Neuron (in vitro differentiated cells): ENCODE data around the gene CWC22.
"Not testable (repeated sequence)": the region's sequence is repeated elsewhere in the genome, so short reads cannot be mapped to it uniquely, and the experiment has no call there.

ENCODE experiments used
- H2AFZ ChIP-seq: one replicate; pipeline ENCODE4 v1.6.1; 2013; ENCODE audit warnings: low read depth, mild to moderate bottlenecking, inconsistent platforms, low read length, moderate library complexity
- H3K27me3 ChIP-seq: one replicate; pipeline ENCODE4 v1.6.1; 2013; ENCODE audit warnings: low read length; ENCODE audit not compliant: insufficient read depth
- H3K36me3 ChIP-seq: one replicate; pipeline ENCODE4 v1.6.1; 2013; ENCODE audit warnings: low read length; ENCODE audit not compliant: insufficient read depth
- H3K4me1 ChIP-seq: one replicate; pipeline ENCODE4 v1.6.1; 2013; ENCODE audit warnings: low read length; ENCODE audit not compliant: insufficient read depth
- H3K4me3 ChIP-seq: 2 replicates; pipeline ENCODE4 v1.5.1; 2013; ENCODE audit warnings: mild to moderate bottlenecking, low read length, moderate library complexity
- H3K9me3 ChIP-seq: one replicate; pipeline ENCODE4 v1.6.1; 2013; ENCODE audit warnings: low read length

The CWC22 gene

GRCh38 chr2:180017784-180018183, 10.7 kb upstream of the CWC22 start:
- Histone ChIP-seq H3K4me3 (no peak overlapping the region), H3K4me1 (no peaks in the 10 kb centered on the region), H3K36me3 (no peaks in the 10 kb centered on the region), H3K27me3 (no peaks in the 10 kb centered on the region), H3K9me3 (no peaks in the 10 kb centered on the region), H2AFZ (no peak overlapping the region)

- H3K36me3 ChIP-seq: no peaks in the 10 kb centered on the region
- H3K9me3 ChIP-seq: no peaks in the 10 kb centered on the region
- no peak overlapping the region for H2AFZ ChIP-seq
- no peaks in the 10 kb centered on the region for H3K27me3 ChIP-seq
- H3K4me3 ChIP-seq: no peak overlapping the region
- no peaks in the 10 kb centered on the region for H3K4me1 ChIP-seq
Measured at GRCh38 chr2:180016937-180017336, 9.8 kb upstream of the CWC22 start.

GRCh38 chr2:180015951-180016709, 9.0 kb upstream of the CWC22 start:
- Histone ChIP-seq H3K27me3 (no peaks in the 10 kb centered on the region), H2AFZ (no peak overlapping the region), H3K4me1 (no peaks in the 10 kb centered on the region), H3K36me3 (no peaks in the 10 kb centered on the region), H3K4me3 (no peak overlapping the region), H3K9me3 (no peaks in the 10 kb centered on the region)

GRCh38 chr2:180012523-180012922, 5.4 kb upstream of the CWC22 start:
- H3K27me3 ChIP-seq: no peaks in the 10 kb centered on the region
- no peak overlapping the region for H3K4me3 ChIP-seq
- no peak overlapping the region for H2AFZ ChIP-seq
- no peaks in the 10 kb centered on the region for H3K4me1 ChIP-seq
- no peaks in the 10 kb centered on the region for H3K9me3 ChIP-seq
- H3K36me3 ChIP-seq: no peaks in the 10 kb centered on the region

GRCh38 chr2:180010701-180011100, 3.6 kb upstream of the CWC22 start:
- H3K4me1 ChIP-seq: peaks cover 4% of the 10 kb centered on the region
- H3K36me3 ChIP-seq: no peaks in the 10 kb centered on the region
- no peaks in the 10 kb centered on the region for H3K9me3 ChIP-seq
- H3K27me3 ChIP-seq: no peaks in the 10 kb centered on the region
- no peak overlapping the region for H2AFZ ChIP-seq
- H3K4me3 ChIP-seq: no peak overlapping the region

GRCh38 chr2:180006231-180006630, 866 bp downstream of the CWC22 start:
- H3K9me3 ChIP-seq: no peaks in the 10 kb centered on the region
- no peaks in the 10 kb centered on the region for H3K27me3 ChIP-seq
- H3K4me1 ChIP-seq: peaks cover 6% of the 10 kb centered on the region
- peak overlapping the region; percentile 90 for H2AFZ ChIP-seq
- H3K4me3 ChIP-seq: peak overlapping the region; percentile 94
- H3K36me3 ChIP-seq: no peaks in the 10 kb centered on the region

- not testable (repeated sequence) for H2AFZ ChIP-seq, H3K4me1 ChIP-seq, H3K9me3 ChIP-seq, H3K27me3 ChIP-seq, H3K36me3 ChIP-seq
- peak overlapping the region; percentile 94 for H3K4me3 ChIP-seq
Measured at GRCh38 chr2:180005465-180005864, 1.6 kb downstream of the CWC22 start.

- Histone ChIP-seq H3K27me3 (no peaks in the 10 kb centered on the region), H3K9me3 (no peaks in the 10 kb centered on the region), H2AFZ (no peak overlapping the region), H3K4me1 (peaks cover 6% of the 10 kb centered on the region), H3K36me3 (peaks cover 5% of the 10 kb centered on the region), H3K4me3 (no peak overlapping the region)
Measured at GRCh38 chr2:180004731-180005130, 2.4 kb downstream of the CWC22 start.

GRCh38 chr2:180003559-180003958, 3.5 kb downstream of the CWC22 start:
- H3K4me1 ChIP-seq: peaks cover 6% of the 10 kb centered on the region
- no peak overlapping the region for H3K4me3 ChIP-seq
- peaks cover 9% of the 10 kb centered on the region for H3K36me3 ChIP-seq
- H3K9me3 ChIP-seq: no peaks in the 10 kb centered on the region
- H2AFZ ChIP-seq: no peak overlapping the region
- no peaks in the 10 kb centered on the region for H3K27me3 ChIP-seq

GRCh38 chr2:180003073-180003472, 4.0 kb downstream of the CWC22 start:
- Histone ChIP-seq H3K36me3 (peaks cover 9% of the 10 kb centered on the region), H3K4me3 (no peak overlapping the region), H3K4me1 (peaks cover 6% of the 10 kb centered on the region), H3K9me3 (no peaks in the 10 kb centered on the region), H3K27me3 (no peaks in the 10 kb centered on the region), H2AFZ (no peak overlapping the region)

- H2AFZ ChIP-seq: no peak overlapping the region
- no peaks in the 10 kb centered on the region for H3K9me3 ChIP-seq
- H3K4me3 ChIP-seq: no peak overlapping the region
- no peaks in the 10 kb centered on the region for H3K27me3 ChIP-seq
- peaks cover 6% of the 10 kb centered on the region for H3K4me1 ChIP-seq
- H3K36me3 ChIP-seq: peaks cover 9% of the 10 kb centered on the region
Measured at GRCh38 chr2:180002198-180002770, 4.8 kb downstream of the CWC22 start.

GRCh38 chr2:180001726-180002125, 5.4 kb downstream of the CWC22 start:
- Histone ChIP-seq H3K27me3 (no peaks in the 10 kb centered on the region), H3K4me3 (no peak overlapping the region), H2AFZ (no peak overlapping the region), H3K9me3 (no peaks in the 10 kb centered on the region), H3K36me3 (peaks cover 9% of the 10 kb centered on the region), H3K4me1 (peaks cover 6% of the 10 kb centered on the region)

- Histone ChIP-seq H3K27me3 (no peaks in the 10 kb centered on the region), H3K4me1 (no peaks in the 10 kb centered on the region), H2AFZ (no peak overlapping the region), H3K9me3 (no peaks in the 10 kb centered on the region), H3K36me3 (peaks cover 9% of the 10 kb centered on the region), H3K4me3 (no peak overlapping the region)
Measured at GRCh38 chr2:180000434-180000833, 6.7 kb downstream of the CWC22 start.

GRCh38 chr2:179999000-179999399, 8.1 kb downstream of the CWC22 start:
- Histone ChIP-seq H3K27me3 (no peaks in the 10 kb centered on the region), H3K36me3 (peaks cover 9% of the 10 kb centered on the region), H3K4me3 (no peak overlapping the region), H3K4me1 (no peaks in the 10 kb centered on the region), H3K9me3 (no peaks in the 10 kb centered on the region), H2AFZ (no peak overlapping the region)
